T-helper 2 cell (primary cell): ENCODE results near the gene MLXIPL.
"Not testable (repeated sequence)": the region's sequence is repeated elsewhere in the genome, so short reads cannot be mapped to it uniquely, and the experiment has no call there.

Experiments used
- DNase-seq, 5 experiments: peaks; one replicate each; pipeline versions ENCODE4 v3.0.0 to v3.0.0-alpha.2; 2012 to 2022

Gene MLXIPL

DNA sequence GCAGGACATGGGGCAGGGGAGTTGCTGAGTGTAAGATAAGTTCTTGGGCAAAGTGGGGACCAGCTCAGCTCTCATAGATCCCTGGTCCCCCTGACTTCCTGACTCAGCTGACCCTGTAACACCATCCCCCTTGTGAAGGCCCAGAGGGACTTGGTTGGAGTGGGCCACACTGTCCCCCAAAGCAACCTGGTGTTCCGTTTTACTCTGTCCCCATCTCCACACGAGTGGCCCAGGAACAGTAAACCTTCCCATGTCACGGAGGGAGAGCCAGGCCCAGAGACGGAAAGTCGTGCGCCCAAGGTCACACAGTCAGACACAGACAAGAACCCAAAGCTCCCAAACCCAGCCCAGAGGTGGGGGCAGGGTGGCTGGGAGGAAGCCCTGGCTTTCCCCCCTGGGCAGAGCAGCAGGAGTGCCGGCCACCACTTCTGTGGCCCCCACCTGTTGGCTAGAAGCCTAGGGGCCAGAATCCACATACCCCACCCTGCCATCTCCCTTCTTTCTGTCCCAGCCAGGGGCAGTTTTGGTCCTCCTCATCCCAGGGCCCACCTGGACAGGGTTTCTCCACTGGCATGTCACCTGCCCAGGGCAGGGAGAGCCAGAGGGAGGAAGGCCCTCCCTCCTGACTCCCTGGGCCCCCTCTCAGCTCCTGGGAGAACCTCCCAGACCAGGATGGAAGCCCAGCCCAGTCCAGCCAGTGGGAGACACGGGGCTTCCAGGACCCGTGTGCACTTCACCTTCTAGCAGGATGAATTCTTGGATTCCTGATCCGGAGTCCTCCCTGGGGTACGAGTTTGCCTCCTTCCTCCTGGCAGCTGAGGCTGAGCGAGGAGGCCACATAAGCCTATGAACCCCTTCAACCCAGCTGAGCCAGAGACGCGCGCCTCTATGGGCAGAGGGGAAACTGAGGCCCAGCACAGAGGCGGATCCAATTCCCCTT is 22.7 kb upstream of the MLXIPL start:
- no peak for DNase-seq

DNA sequence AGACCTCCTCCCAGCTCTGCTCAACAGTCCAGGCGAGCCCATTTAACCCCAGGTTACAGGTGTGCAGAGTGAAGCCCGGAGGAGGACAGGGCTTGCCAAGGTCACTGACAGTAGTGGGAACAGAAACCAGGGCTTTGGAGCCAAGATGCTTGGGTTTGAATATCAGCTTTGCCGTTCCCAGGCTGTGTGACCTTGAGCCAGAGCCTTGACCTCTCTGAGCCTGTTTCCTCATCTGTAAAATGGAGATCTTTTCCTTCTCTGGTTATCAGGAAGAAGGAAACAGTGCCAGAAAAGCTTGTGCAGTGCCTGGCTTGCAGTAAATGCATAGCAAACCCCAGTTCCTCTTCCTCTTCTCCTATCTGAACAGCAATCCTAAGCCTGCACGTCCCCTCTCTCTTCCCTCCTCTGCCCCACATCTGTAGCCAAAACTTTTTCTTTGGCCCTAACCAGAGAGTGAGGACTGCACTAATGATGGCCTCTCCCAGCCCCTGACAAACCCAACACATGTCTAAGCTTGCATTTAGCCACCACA is 21.4 kb upstream of the MLXIPL start:
- no peak for DNase-seq

DNA sequence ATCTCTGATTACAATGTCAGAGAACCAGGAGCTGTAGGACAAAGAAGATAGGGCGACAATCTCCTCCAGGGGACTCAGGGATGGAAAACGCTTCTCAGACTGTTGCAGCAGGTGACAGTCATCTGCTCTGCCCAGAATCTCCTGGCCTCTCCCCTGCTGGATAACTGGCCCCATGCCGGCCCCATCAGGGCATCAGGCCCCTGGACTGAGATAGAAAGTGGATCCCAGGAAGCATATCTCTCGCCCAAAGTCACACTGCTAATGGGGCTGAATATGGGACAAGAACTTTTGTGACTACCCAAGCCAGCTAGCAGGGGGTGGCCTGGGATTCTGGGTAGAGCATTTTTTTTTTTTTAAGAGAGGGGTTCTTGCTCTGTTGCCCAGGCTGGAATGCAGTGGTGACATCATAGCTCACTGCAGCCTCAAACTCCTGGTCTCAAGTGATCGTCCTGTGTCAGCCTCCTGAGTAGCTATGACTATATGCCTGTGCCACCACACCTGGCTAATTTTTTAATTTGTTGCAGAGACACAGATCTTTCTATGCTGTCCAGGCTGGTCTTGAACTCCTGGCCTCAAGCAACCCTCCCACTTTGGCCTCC is 20.5 kb upstream of the MLXIPL start:
- DNase-seq, result no peak

DNA sequence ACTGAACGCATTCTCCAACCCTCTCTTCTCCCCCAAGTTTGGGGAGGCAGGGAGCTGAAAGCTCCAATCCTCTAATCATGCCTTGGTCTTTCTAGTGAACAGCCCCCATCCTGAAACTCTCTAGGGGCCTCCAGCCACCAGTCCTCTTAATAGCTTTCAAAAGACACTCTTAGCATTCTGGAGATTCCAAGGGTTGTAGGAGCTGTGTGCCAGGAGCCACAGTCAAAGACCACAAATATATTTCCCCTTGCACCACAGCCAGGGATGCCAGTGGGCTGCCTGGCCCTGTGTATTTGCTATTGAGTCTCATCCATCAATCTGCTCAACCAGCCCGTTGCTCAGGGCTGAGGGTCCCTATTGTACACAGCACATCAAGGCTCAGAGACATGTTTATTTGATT is 18.5 kb upstream of the MLXIPL start:
- DNase-seq, result no peak

GRCh38 chr7:73638911-73639310 is 14.6 kb upstream of the MLXIPL start:
- no peak for DNase-seq

DNA sequence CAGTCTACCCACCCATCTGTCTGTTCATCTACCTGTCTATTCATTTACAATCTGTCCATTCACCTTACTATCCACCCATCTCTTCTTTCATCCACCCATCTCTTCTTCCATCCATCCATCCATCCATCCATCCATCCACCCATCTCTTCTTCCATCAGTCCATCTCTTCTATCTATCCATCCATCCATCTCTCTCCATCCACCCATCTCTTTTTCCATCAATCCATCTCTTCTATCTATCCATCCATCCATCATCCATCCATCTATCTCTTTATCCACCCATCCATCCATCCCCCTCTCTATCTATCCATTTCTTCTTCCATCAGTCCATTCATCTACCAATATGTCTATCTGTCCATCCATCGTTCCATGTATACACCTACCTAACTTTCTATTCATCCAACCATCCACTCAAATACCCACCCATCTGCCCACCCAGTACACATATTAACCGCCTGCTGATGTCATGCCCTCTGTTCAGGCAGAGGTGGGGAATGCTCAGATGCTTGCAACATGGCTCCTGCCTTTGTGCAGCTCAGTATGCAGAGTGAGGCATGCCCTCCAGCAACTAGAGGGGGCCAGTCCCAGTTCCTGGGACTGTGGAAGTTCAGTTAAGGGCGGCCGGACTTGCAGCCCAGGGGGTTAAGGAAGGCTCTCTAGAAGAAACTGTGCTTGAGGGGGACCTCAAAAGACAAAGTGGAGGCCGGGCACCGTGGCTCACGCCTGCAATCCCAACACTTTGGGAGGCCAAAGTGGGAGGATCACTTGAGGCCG is 11.3 kb upstream of the MLXIPL start:
- DNase-seq, result no peak

- DNase-seq, result no peak
These were observed 9.5 kb upstream of the MLXIPL start for GRCh38 chr7:73633844-73634243.

- DNase-seq, result no peak
These were observed 9.0 kb upstream of the MLXIPL start for GRCh38 chr7:73633323-73633722.

DNA sequence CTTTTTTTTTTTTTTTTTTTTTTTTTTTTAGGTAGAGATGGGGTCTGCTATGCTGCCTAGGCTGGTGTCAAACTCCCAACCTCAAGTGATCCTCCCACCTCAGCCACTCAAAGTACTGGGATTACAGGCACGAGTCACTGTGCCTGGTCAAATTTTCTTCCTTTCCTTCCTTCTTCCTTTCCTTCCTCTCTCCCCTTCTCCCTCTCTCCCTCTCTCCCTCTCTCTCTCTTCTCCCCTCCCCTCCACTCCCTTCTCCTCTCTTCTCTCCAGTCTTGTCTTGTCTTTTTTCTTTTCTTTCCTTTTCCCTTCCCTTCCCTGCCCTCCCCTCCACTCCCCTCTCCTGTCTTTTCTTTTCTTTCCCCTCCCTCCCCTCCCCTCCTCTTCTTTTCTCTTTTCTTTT is 7.2 kb upstream of the MLXIPL start:
- DNase-seq, result no peak

DNA sequence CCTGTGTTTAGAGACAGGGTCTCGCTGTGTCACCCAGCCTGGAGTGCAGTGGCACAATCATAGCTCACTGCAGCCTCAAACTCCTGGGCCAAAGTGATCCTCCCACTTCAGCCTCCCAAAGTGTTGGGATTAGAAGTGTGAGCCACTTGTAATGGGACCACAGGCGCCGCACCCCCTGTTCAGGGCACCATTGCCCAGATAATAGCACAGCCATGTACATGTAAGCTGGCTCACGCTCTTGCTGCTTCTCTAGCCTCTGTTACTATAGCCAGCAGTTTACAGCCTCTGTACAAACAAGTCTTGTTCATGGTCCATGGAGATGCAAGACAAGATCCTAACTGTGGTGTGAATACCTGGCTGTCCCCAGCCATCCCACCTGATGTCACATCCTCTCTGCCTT is 4.2 kb upstream of the MLXIPL start:
- no peak for DNase-seq

DNA sequence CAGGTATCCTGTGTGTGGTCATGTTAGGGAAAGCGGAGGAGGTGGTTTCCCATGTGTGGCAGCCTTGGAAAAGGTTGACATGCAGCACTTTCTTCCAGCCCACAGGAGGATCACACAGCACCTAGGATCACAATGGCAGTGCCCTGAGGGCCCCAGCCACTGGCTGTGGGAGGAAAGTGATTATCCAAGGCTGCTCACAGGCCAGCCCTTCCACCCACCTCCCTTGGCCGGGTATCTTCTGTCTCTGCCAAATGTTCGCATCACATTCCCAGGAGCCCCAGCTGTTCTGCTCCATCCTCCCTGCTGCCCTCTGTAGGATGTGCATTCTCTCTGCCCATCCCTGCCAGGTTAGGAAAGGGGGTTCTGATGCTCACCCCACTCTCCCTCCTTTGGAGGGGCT is 2.5 kb upstream of the MLXIPL start:
- no peak for DNase-seq

GRCh38 chr7:73625276-73625675 is 954 bp upstream of the MLXIPL start:
- no peak for DNase-seq

- no peak for DNase-seq
These were observed 313 bp upstream of the MLXIPL start for GRCh38 chr7:73624669-73625001.

GRCh38 chr7:73622909-73623797 is 1.2 kb downstream of the MLXIPL start:
- DNase-seq, result no peak

- DNase-seq, result no peak
These were observed 1.8 kb downstream of the MLXIPL start for GRCh38 chr7:73622527-73622908.

DNA sequence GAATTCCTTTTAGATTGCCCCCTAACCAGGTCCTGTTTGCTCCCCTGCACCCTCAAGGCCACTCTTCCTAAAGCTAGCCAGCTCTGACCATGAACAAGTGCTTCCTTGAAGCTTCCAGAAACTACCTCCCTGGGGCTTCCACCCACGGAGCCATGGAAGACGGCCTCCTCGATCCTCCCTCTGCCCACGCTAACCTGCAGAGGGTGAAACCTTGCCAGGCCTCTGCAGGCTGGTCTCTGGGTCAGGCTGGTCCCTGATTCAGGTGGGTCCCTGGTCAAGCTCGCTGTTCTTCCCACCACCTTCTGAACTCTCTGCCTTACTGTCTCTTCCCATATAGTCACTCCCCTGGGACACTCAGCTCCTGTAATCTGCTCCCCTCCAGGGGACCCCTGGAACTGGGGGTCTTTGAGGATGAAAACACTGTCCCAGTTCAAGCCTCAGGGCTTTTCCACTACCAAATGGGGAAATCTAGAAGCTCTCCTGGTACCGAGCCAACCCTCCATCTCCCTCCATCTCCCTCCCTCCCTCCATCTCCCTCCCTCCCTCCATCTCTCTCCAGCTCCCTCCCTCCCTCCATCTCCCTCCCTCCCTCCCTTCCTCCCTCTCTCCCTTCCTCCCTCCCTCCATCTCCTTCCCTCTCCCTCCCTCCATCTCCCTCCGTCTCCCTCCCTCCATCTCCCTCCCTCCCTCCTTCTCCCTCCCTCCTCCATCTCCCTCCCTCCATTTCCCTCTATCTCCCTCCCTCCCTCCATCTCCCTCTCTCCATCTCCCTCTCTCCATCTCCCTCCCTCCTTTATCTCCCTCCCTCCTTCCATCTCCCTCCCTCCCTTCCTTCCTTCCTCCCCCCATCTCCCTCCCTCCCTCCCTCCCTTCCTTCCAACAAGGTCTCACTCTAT is 2.9 kb downstream of the MLXIPL start:
- DNase-seq, result no peak

DNA sequence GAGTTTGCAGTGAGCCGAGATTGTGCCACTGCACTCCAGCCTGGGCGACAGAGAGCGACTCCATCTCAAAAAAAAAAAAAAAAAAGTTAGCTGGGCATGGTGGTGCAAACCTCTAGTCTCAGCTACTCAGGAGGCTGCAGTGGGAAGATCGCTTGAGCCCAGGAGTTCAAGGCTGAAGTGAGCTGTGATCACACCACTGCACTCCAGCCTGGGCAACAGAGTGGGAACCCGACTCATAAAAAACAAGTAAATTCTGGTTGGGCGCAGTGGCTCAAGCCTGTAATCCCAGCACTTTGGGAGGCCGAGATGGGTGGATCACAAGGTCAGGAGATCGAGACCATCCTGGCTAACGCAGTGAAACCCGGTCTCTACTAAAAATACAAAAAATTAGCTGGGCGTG is 4.9 kb downstream of the MLXIPL start:
- DNase-seq, result not testable (repeated sequence)

GRCh38 chr7:73618538-73618937 is 5.8 kb downstream of the MLXIPL start:
- DNase-seq, result no peak

DNA sequence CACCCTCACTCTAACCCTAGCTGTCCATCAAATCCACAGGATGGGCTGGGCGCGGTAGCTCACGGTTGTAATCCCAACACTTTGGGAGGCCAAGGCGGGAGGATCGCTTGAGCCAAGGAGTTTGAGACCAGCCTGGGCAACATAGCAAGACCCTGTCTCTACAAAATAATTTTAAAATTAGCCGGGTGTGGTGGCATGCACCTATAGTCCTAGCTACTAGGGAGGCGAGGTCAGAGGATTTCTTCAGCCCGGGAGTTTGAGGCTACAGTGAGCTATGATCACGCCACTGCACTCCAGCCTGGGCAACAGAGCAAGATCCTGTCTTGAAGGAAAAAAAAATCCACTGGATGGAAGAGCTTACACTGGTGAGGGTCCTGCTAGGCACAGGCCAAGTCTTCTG is 6.8 kb downstream of the MLXIPL start:
- not testable (repeated sequence) for DNase-seq

GRCh38 chr7:73615886-73616285 is 8.4 kb downstream of the MLXIPL start:
- no peak for DNase-seq

DNA sequence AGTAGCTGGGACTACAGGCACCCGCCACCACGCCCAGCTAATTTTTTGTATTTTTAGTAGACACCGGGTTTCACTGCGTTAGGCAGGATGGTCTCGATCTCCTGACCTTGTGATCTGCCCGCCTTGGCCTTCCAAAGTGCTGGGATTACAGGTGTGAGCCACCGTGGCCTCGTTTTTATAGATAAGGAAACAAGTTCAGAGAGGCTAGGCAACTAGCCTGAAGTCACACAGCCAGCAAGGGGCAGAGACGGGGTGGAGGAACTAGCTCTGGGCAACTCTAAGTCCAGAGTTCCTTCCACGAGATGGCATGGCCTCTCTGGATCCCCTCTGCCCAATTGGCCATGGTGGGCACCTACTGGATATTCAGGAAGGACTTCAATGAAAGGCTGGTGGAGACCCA is 9.4 kb downstream of the MLXIPL start:
- not testable (repeated sequence) for DNase-seq
